Measurements from ENCODE around the gene ITGB3.

- TF ChIP-seq CTCF (IDR thresholded peaks at IDR 0.05; ENCODE audit: insufficient read depth, low read length, poor library complexity, severe bottlenecking): no peak
- TF ChIP-seq EZH2phosphoT487 (conservative IDR thresholded peaks at IDR 0.05; ENCODE audit: low read length): no peak
Observed at GRCh38 chr17:47257651-47258339, 4.2 kb downstream of the ITGB3 start.

Measured in SU-DHL-6 (cell line).